ENCODE measurements around the gene SLC26A5.

DNA sequence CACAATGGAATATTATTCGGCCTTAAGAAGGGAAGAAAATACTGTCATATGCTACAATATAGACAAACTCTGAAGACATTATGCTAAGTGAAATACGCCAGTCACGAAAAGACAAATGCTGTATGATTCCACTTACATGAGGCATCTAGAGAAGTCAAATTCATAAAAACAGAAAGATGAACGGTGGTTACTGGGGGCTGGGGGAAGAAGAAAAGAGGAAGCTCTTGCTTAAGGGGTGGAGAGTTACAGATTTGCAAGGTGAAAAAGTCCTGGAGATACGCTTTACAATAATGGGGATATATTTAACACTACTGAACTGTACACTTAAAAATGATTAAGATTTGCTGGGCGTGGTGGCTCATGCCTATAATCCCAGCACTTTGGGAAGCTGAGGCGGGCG is 49.5 kb downstream of the SLC26A5 start:
- TF ChIP-seq, protein P1, sequence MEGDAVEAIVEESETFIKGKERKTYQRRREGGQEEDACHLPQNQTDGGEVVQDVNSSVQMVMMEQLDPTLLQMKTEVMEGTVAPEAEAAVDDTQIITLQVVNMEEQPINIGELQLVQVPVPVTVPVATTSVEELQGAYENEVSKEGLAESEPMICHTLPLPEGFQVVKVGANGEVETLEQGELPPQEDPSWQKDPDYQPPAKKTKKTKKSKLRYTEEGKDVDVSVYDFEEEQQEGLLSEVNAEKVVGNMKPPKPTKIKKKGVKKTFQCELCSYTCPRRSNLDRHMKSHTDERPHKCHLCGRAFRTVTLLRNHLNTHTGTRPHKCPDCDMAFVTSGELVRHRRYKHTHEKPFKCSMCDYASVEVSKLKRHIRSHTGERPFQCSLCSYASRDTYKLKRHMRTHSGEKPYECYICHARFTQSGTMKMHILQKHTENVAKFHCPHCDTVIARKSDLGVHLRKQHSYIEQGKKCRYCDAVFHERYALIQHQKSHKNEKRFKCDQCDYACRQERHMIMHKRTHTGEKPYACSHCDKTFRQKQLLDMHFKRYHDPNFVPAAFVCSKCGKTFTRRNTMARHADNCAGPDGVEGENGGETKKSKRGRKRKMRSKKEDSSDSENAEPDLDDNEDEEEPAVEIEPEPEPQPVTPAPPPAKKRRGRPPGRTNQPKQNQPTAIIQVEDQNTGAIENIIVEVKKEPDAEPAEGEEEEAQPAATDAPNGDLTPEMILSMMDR (IDR thresholded peaks at IDR 0.05), result no peak
- TF ChIP-seq POLR2A (IDR thresholded peaks at IDR 0.05), result no peak

Measured in upper lobe of left lung (tissue), 4 donors.